Ovary (tissue), 3 donors: Measurements from ENCODE around the gene PRKD2.
A peak's percentile ranks its signal among the peaks of the same experiment; 100 is the strongest.

ENCODE experiments used
- CTCF ChIP-seq, 3 donors: fragments of 450-650 bp in 2 of 3; fragments of 200-600 bp in 1 of 3; IDR thresholded peaks; one replicate each; pipeline versions ENCODE4 v1.5.1 to v1.8.0; 2016 to 2022; ENCODE audit warnings: antibody characterized with exemption in 3 of 3, mild to moderate bottlenecking in 1 of 3
- EP300 ChIP-seq: sonication (generic); formaldehyde crosslinking; IDR thresholded peaks from one replicate; pipeline ENCODE4 v1.6.1; 2017; ENCODE audit warnings: antibody characterized with exemption
- POLR2A ChIP-seq: fragments of 450-650 bp; IDR thresholded peaks from one replicate; pipeline ENCODE4 v1.6.1; 2017; ENCODE audit warnings: antibody characterized with exemption, mild to moderate bottlenecking, moderate library complexity
- donor health status: DM: no; HTN: no; CAD: no.

- TF ChIP-seq CTCF (IDR thresholded peaks at IDR 0.05) (peak; percentile 85 to 95 (median 87)), EP300 (no peak), POLR2A (no peak)
Measured at GRCh38 chr19:46704379-46705076, 12.4 kb downstream of the PRKD2 start.
